ENCODE measurements around the gene AK9. TPM values are rescaled to one million over a fixed set of nuclear protein-coding genes. Genes with fewer than 3 reads are reported as not detected.

The AK9 gene
- total and polyA plus RNA-seq, 2 of the 8 experiments (the other 6 are each of a cell fraction or from before 2014, with no cell fraction given), result 1.8 to 2.2 TPM

DNA sequence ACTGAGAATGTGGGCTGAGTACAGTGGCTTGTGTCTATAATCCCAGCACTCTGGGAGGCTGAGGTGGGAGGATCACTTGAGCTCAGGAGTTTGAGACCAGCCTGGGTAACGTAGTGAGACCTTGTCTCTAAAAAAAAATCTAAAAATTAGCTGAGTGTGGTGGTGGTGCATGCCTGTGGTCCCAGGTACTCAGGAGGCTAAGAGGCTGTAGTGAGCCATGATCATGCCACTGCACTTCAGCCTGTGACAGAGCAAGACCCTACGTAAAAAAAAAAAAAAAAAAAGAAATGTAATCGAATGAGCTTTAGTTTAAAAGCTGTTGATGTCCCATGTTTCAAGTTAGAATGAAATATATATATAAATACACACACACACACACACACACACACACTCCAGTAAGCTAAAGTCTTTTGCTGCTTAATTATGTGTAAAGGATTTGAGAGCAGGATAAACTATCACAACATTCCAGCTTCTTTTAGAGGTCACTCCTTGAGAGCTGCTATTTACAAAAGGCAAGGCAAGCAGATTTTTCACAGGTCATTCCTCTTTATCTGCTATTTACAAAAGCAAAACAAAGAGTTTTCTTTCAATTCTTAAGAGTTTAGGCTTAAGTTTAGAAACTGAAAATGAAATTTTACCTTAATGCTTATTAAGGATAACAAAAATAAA is 230.7 kb downstream of the AK9 start (continued):
- TF ChIP-seq RXRA (IDR thresholded peaks at IDR 0.05; ENCODE audit: insufficient read depth, low read depth, low read length), result no peak
- TF ChIP-seq RFX5 (IDR thresholded peaks at IDR 0.05; ENCODE audit: borderline replicate concordance, low read depth, low read length), result no peak
- no peak for TF ChIP-seq KDM4A (IDR thresholded peaks at IDR 0.05; ENCODE audit: low read depth, low read length, severe bottlenecking)
- no peak for TF ChIP-seq TCF12 (IDR thresholded peaks at IDR 0.05; ENCODE audit: low read depth, low read length)
- TF ChIP-seq RNF2 (IDR thresholded peaks at IDR 0.05; ENCODE audit: borderline replicate concordance, low read depth, low read length, missing control alignments, poor library complexity, severe bottlenecking), result no peak
- TF ChIP-seq, protein P1, sequence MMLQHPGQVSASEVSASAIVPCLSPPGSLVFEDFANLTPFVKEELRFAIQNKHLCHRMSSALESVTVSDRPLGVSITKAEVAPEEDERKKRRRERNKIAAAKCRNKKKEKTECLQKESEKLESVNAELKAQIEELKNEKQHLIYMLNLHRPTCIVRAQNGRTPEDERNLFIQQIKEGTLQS (IDR thresholded peaks at IDR 0.05; ENCODE audit: insufficient read depth, low read depth, low read length), result no peak
- no peak for TF ChIP-seq PHF8 (conservative IDR thresholded peaks at IDR 0.05; ENCODE audit: low read depth, low read length)
- no peak for TF ChIP-seq USF2 (IDR thresholded peaks at IDR 0.05; ENCODE audit: low read length)
- TF ChIP-seq SAP30 (IDR thresholded peaks at IDR 0.05; ENCODE audit: insufficient read depth, insufficient replicate concordance, low read length), result no peak
